K562 (cell line): ENCODE measurements around the gene SEPHS2. TPM values are rescaled to one million over a fixed set of nuclear protein-coding genes. Genes with fewer than 3 reads are reported as not detected.
A peak's percentile ranks its signal among the peaks of the same experiment; 100 is the strongest.

ENCODE experiments used
- BCL6 ChIP-seq: fragments of 250-450 bp; sonication (Bioruptor Pico); IDR thresholded peaks from 2 replicates; pipeline ENCODE4 v1.4.0; 2020
- CBX5 ChIP-seq: IDR thresholded peaks from 2 replicates; pipeline ENCODE4 v1.6.1; 2014; ENCODE audit warnings: low read depth, borderline replicate concordance
- E2F1 ChIP-seq: sonication (generic); formaldehyde crosslinking; IDR thresholded peaks from 2 replicates; pipeline ENCODE4 v1.8.1; 2023; ENCODE audit warnings: mild to moderate bottlenecking, missing genetic modification reagents, moderate library complexity
- FOXA1 ChIP-seq: fragments of 450-650 bp; IDR thresholded peaks from 2 replicates; pipeline ENCODE4 v1.6.1; 2016; ENCODE audit warnings: mild to moderate bottlenecking, borderline replicate concordance
- FOXM1 ChIP-seq, 2 experiments: fragments of 450-650 bp in 1 of 2; sonication (generic) in 1 of 2; formaldehyde crosslinking in 1 of 2; IDR thresholded peaks; 2 replicates each; pipeline versions ENCODE4 v1.6.1 to v1.9.0; 2017 to 2022; ENCODE audit warnings: low read depth in 2 of 2, mild to moderate bottlenecking in 2 of 2, missing genetic modification reagents in 1 of 2, moderate library complexity in 1 of 2
- KAT8 ChIP-seq: fragments of 450-650 bp; IDR thresholded peaks from 2 replicates; pipeline ENCODE4 v1.6.1; 2016; ENCODE audit warnings: low read depth, mild to moderate bottlenecking
- KLF1 ChIP-seq: fragments of 450-650 bp; IDR thresholded peaks from 2 replicates; pipeline ENCODE4 v1.6.1; 2016; ENCODE audit warnings: missing genetic modification characterization, missing compliant biosample characterization
- KLF6 ChIP-seq: fragments of 250-450 bp; sonication (Bioruptor Pico); IDR thresholded peaks from 2 replicates; pipeline ENCODE4 v1.4.0; 2020; ENCODE audit warnings: mild to moderate bottlenecking, moderate library complexity, borderline replicate concordance
- MLX ChIP-seq, 2 experiments: fragments of 450-650 bp in 1 of 2; sonication (generic) in 1 of 2; formaldehyde crosslinking; conservative IDR thresholded peaks; 2 replicates each; pipeline versions ENCODE4 v1.4.0 to v1.8.1; 2020 to 2022; ENCODE audit warnings: mild to moderate bottlenecking in 1 of 2, missing genetic modification reagents in 1 of 2
- MXI1 ChIP-seq: IDR thresholded peaks from 2 replicates; pipeline ENCODE4 v1.6.1; 2011; ENCODE audit warnings: low read depth, mild to moderate bottlenecking, improper control_type of control experiment, low read length
- NR3C1 ChIP-seq: sonication (generic); formaldehyde crosslinking; IDR thresholded peaks from 2 replicates; pipeline ENCODE4 v1.8.1; 2022; ENCODE audit warnings: missing genetic modification reagents
- PHB2 ChIP-seq: fragments of 450-650 bp; IDR thresholded peaks from 2 replicates; pipeline ENCODE4 v1.6.1; 2017; ENCODE audit warnings: low read depth
- RFX5 ChIP-seq: IDR thresholded peaks from 2 replicates; pipeline ENCODE4 v1.6.1; 2011; ENCODE audit warnings: low read depth, mild to moderate bottlenecking, improper control_type of control experiment, low read length
- SMAD2 ChIP-seq: fragments of 150-350 bp; IDR thresholded peaks from 2 replicates; pipeline ENCODE4 v1.6.1; 2014; ENCODE audit warnings: low read depth, mild to moderate bottlenecking, low read length
- SP2 ChIP-seq: IDR thresholded peaks from 2 replicates; pipeline ENCODE4 v1.6.1; 2011; ENCODE audit warnings: mild to moderate bottlenecking, low read depth, low read length, moderate library complexity; ENCODE audit not compliant: poor library complexity, severe bottlenecking; ENCODE audit errors: extremely low read depth
- VEZF1 ChIP-seq: fragments of 200-800 bp; sonication (Bioruptor generic); IDR thresholded peaks from 2 replicates; pipeline ENCODE4 v1.6.1; 2017; ENCODE audit warnings: missing genetic modification characterization, missing compliant biosample characterization
- ZC3H4 ChIP-seq: sonication (generic); formaldehyde crosslinking; IDR thresholded peaks from 2 replicates; pipeline ENCODE4 v1.9.0; 2021; ENCODE audit warnings: missing genetic modification reagents, borderline replicate concordance
- ZKSCAN3 ChIP-seq: fragments of 250-450 bp; sonication (Bioruptor Pico); IDR thresholded peaks from 2 replicates; pipeline ENCODE4 v1.4.0; 2020
- ZMIZ1 ChIP-seq, 2 experiments: fragments of 150-350 bp in 1 of 2; IDR thresholded peaks; 2 replicates each; pipeline ENCODE4 v1.6.1; 2012 to 2016; ENCODE audit warnings: low read depth in 2 of 2, low read length in 2 of 2, mild to moderate bottlenecking in 1 of 2, moderate library complexity in 1 of 2
- ZNF121 ChIP-seq: sonication (generic); formaldehyde crosslinking; conservative IDR thresholded peaks from 2 replicates; pipeline ENCODE4 v1.8.0; 2022; ENCODE audit warnings: missing genetic modification reagents
- ZNF24 ChIP-seq: fragments of 450-650 bp; IDR thresholded peaks from 2 replicates; pipeline ENCODE4 v1.6.1; 2016
- ZNF561 ChIP-seq: fragments of 450-650 bp; formaldehyde crosslinking; conservative IDR thresholded peaks from 2 replicates; pipeline ENCODE4 v1.4.0; 2020; ENCODE audit warnings: mild to moderate bottlenecking, moderate library complexity
- polyA plus RNA-seq, 8 experiments: library from polyadenylated mRNA; depleted of rRNA in 4 of 8; stranded (reverse) in 5 of 8; unstranded in 3 of 8; fragments of >200 nt; fragmentation: Nextera tagmentation in 2 of 8; fragmentation: Illumina TruSeq in 1 of 8; extraction: Ambion mirVana in 2 of 8; extraction: Trizol in 1 of 8; gene quantifications; 2 replicates each; pipeline versions ENCODE4 v1.2.1 to v1.2.3, GENCODE V29; 2011 to 2014; ENCODE audit warnings: inconsistent platforms in 1 of 8, missing spikeins in 1 of 8
- total RNA-seq, 7 experiments: library from RNA; depleted of rRNA in 6 of 7; stranded (reverse); fragments of >200 nt in 6 of 7; fragmentation: Illumina TruSeq in 2 of 7; extraction: Trizol in 2 of 7; gene quantifications; 2 replicates each; pipeline versions ENCODE4 v1.2.1 to v1.2.3, GENCODE V29; 2011 to 2021; ENCODE audit warnings: low replicate concordance in 1 of 7

Gene SEPHS2
- total and polyA plus RNA-seq, 9 of the 15 experiments (the other 6 are each of a cell fraction or from before 2014, with no cell fraction given) = 20.9 to 90.6 (median 43.4) TPM

- TF ChIP-seq ZMIZ1 (IDR thresholded peaks at IDR 0.05; ENCODE audit: low read depth in 2 of 2, low read length in 2 of 2) = 0 out of 4 replicates have a peak, but pooled peaks of 1 of the 2 experiments have one; percentile 9
- TF ChIP-seq MXI1 = peak; percentile 29; the same call in 1 of the 2 replicates
- TF ChIP-seq ZNF24 = no peak
- TF ChIP-seq E2F1 (CRISPR knock-in tag) = peak; percentile 85
- 0 out of 4 replicates have a peak, but pooled peaks of 1 of the 2 experiments have one; percentile 10 for TF ChIP-seq MLX (CRISPR knock-in tag; conservative IDR thresholded peaks at IDR 0.05)
- TF ChIP-seq FOXA1 = no peak
- peak; percentile 49 for TF ChIP-seq SP2
- TF ChIP-seq KLF6 = peak; percentile 32; the same call in 1 of the 2 replicates
- no peak for TF ChIP-seq ZNF561 (CRISPR knock-in tag)
- no peak for TF ChIP-seq KAT8
- no peak for TF ChIP-seq BCL6
- no peak for TF ChIP-seq ZKSCAN3 (CRISPR knock-in tag)
- TF ChIP-seq NR3C1 (CRISPR knock-in tag) = no peak
- TF ChIP-seq PHB2 = no peak
- TF ChIP-seq ZC3H4 (CRISPR knock-in tag) = no peak
- no peak for TF ChIP-seq RFX5
- TF ChIP-seq KLF1 (tag) = 0 out of 2 replicates have a peak, but pooled peaks have one; percentile 38
- TF ChIP-seq SMAD2 = no peak
- peak; percentile 74 for TF ChIP-seq VEZF1 (CRISPR knock-in tag)
- TF ChIP-seq ZNF121 = no peak
- TF ChIP-seq FOXM1 (IDR thresholded peaks at IDR 0.05; ENCODE audit: low read depth) = no peak
- 0 out of 2 replicates have a peak, but pooled peaks have one; percentile 30 for TF ChIP-seq FOXM1 (CRISPR knock-in tag; IDR thresholded peaks at IDR 0.05; ENCODE audit: low read depth)
- TF ChIP-seq CBX5 = no peak
These were observed 15.8 kb downstream of the SEPHS2 start, which contains the start of gene DCTPP1 (continued) for GRCh38 chr16:30429678-30430427.
